Thymus (tissue), 11 donors: ENCODE results near the gene PAQR4. TPM values are rescaled to one million over a fixed set of nuclear protein-coding genes. Genes with fewer than 3 reads are reported as not detected.

Experiments
- DNase-seq, 9 donors: peaks; one replicate each; pipeline ENCODE4 v3.0.0-alpha.2; 2013; ENCODE audit warnings: low spot score in 9 of 9, low read depth in 6 of 9, missing footprints in 1 of 9
- H3K27ac ChIP-seq, 2 donors: one replicate each; pipeline ENCODE4 v1.5.1; 2013; ENCODE audit warnings: control low read depth in 1 of 2, low read depth in 1 of 2, low read length in 1 of 2, mild to moderate bottlenecking in 1 of 2, moderate library complexity in 1 of 2
- H3K27me3 ChIP-seq, 2 donors: one replicate each; pipeline ENCODE4 v1.5.1; 2013; ENCODE audit warnings: low read length in 1 of 2; ENCODE audit not compliant: control insufficient read depth in 2 of 2, insufficient read depth in 1 of 2
- H3K36me3 ChIP-seq, 2 donors: one replicate each; pipeline ENCODE4 v1.5.1; 2013; ENCODE audit warnings: low read length in 1 of 2, mild to moderate bottlenecking in 1 of 2, moderate library complexity in 1 of 2; ENCODE audit not compliant: control insufficient read depth in 2 of 2, insufficient read depth in 2 of 2
- H3K4me1 ChIP-seq, 2 donors: one replicate each; pipeline ENCODE4 v1.5.1; 2013; ENCODE audit warnings: low read length in 2 of 2; ENCODE audit not compliant: control insufficient read depth in 2 of 2, insufficient read depth in 2 of 2
- H3K4me3 ChIP-seq, 2 donors: one replicate each; pipeline ENCODE4 v1.5.1; 2013; ENCODE audit warnings: low read length in 2 of 2, control low read depth in 1 of 2, mild to moderate bottlenecking in 1 of 2
- H3K9me3 ChIP-seq, 2 donors: one replicate each; pipeline ENCODE4 v1.5.1; 2013; ENCODE audit warnings: low read length in 1 of 2, mild to moderate bottlenecking in 1 of 2; ENCODE audit not compliant: control insufficient read depth in 2 of 2, insufficient read depth in 1 of 2
- WGBS: extraction: QIAGEN DNeasy Blood & Tissue Kit; methylation state at CpG from one replicate; pipeline ENCODE4 v1.1.7; 2013; 5-methylcytosine and 5-hydroxymethylcytosine counted together
- polyA plus RNA-seq: library from polyadenylated mRNA; stranded (reverse); fragments of 200-250 nt; gene quantifications from one replicate; pipeline ENCODE4 v1.2.3, GENCODE V29; 2013
- total RNA-seq: library from RNA; stranded (reverse); fragments of 120-200 nt; gene quantifications from one replicate; pipeline ENCODE4 v1.2.4, GENCODE V29; 2013
- donor health status: healthy.

Gene PAQR4
- total and polyA plus RNA-seq, 2 donors = 9.5 to 11.2 TPM

GRCh38 chr16:2973605-2974318 lies 4.6 kb downstream of the PAQR4 start:
- 97% methylated on average over 17 of the region's 17 CpGs for WGBS
- Histone ChIP-seq H3K36me3 (peaks cover 53 to 71% of the 10 kb centered on the region in 2 donors), H3K27me3 (peaks cover 1 to 3% of the 10 kb centered on the region in 2 donors), H3K4me3 (no peak overlapping the region), H3K4me1 (peaks cover 11 to 19% of the 10 kb centered on the region in 2 donors), H3K9me3 (peaks cover 0 to 10% of the 10 kb centered on the region in 2 donors), H3K27ac (no peak overlapping the region)
- DNase-seq = no peak

- Histone ChIP-seq H3K36me3 (peaks cover 53 to 71% of the 10 kb centered on the region in 2 donors), H3K27ac (no peak overlapping the region), H3K4me3 (no peak overlapping the region), H3K27me3 (no peaks in the 10 kb centered on the region), H3K4me1 (peaks cover 12 to 21% of the 10 kb centered on the region in 2 donors), H3K9me3 (peaks cover 0 to 9% of the 10 kb centered on the region in 2 donors)
- no peak for DNase-seq
- WGBS = 98% methylated on average over 15 of the region's 15 CpGs
These were observed 5.3 kb downstream of the PAQR4 start for GRCh38 chr16:2974319-2975056.

GRCh38 chr16:2975161-2975795 lies 6.1 kb downstream of the PAQR4 start:
- no peak overlapping the region for H3K4me3 ChIP-seq
- no peak overlapping the region for H3K27ac ChIP-seq
- peaks cover 0 to 9% of the 10 kb centered on the region in 2 donors for H3K9me3 ChIP-seq
- no peaks in the 10 kb centered on the region for H3K27me3 ChIP-seq
- 98% methylated on average over 28 of the region's 28 CpGs for WGBS
- peaks cover 53 to 71% of the 10 kb centered on the region in 2 donors for H3K36me3 ChIP-seq
- H3K4me1 ChIP-seq = peaks cover 11 to 24% of the 10 kb centered on the region in 2 donors
- no peak for DNase-seq

DNA sequence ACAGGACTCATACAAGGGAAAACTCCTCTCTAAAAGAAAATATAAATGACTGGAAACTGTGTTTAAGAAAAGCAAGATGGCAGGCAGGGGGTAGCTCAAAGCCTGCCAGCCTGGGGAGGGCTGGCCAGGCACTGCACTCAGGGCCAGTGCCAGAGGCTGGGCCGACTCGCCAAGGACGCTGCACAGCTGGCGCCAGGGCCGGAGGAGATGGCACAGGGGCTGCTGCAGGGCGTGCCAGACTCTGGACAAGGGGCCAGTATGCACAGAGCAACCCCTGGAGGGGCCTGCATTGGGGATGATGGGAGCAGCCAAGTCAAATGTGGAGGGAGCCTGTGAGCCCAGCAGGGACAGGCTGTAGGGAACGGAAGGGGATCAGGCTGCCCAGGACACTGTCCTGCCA lies 7.1 kb downstream of the PAQR4 start:
- WGBS = 98% methylated on average over 7 of the region's 7 CpGs
- no peak for DNase-seq
- no peak overlapping the region for H3K4me3 ChIP-seq
- H3K36me3 ChIP-seq = peaks cover 53 to 67% of the 10 kb centered on the region in 2 donors
- peaks cover 7 to 21% of the 10 kb centered on the region in 2 donors for H3K4me1 ChIP-seq
- peaks cover 0 to 9% of the 10 kb centered on the region in 2 donors for H3K9me3 ChIP-seq
- H3K27me3 ChIP-seq = no peaks in the 10 kb centered on the region
- no peak overlapping the region for H3K27ac ChIP-seq

DNA sequence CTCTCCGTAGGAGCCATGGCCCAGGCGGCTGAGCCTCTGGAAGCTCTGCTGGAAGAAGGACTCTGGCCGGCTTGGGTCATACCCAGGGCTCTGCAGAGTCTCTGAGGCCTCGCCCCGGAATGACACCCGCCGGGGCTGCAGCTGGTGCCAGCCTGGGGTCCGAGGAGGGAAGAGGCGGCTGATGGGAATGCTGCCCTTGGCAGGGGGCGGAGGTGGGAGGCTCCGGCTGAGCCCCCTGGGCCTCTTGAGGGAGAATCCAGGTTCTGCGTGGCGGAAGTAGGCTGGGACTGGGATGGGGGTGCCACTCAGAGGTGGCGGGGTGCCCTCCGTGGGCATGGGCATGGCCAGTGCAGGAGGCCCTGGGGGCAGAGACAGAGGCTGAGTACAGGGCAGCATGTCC lies 7.5 kb downstream of the PAQR4 start:
- WGBS = 98% methylated on average over 15 of the region's 15 CpGs
- peaks cover 53 to 63% of the 10 kb centered on the region in 2 donors for H3K36me3 ChIP-seq

DNA sequence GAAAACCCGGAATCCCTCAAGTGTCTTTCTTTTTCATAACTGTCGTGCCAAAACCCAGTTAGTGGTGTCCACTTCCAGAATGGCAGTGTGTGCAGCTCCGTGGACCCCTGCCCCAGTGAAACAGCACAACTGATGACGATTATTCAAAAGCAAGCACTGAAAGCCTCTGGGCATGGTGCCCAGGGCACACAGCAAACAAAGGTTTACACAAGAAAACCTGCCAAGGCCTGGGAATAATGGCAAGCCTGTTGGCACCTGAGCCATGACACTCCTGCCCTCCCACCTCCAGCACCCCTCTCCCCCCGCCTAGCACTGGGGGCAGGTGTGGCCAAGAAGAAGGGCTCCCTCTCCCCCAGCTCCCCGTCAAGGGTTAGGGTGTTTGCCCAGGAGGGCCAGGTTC lies 8.3 kb downstream of the PAQR4 start:
- WGBS = 97% methylated on average over 6 of the region's 6 CpGs
- Histone ChIP-seq H3K9me3 (peaks cover 0 to 9% of the 10 kb centered on the region in 2 donors), H3K27ac (no peak overlapping the region), H3K27me3 (peaks cover 0 to 4% of the 10 kb centered on the region in 2 donors), H3K36me3 (peaks cover 50 to 56% of the 10 kb centered on the region in 2 donors), H3K4me1 (peaks cover 7 to 28% of the 10 kb centered on the region in 2 donors), H3K4me3 (no peak overlapping the region)
- DNase-seq = no peak

More for the DNA sequence above, 7.5 kb downstream of the PAQR4 start:
- no peak for DNase-seq
- no peak overlapping the region for H3K27ac ChIP-seq
- peaks cover 0 to 9% of the 10 kb centered on the region in 2 donors for H3K9me3 ChIP-seq
- peaks cover 0 to 2% of the 10 kb centered on the region in 2 donors for H3K27me3 ChIP-seq
- peaks cover 7 to 26% of the 10 kb centered on the region in 2 donors for H3K4me1 ChIP-seq
- no peak overlapping the region for H3K4me3 ChIP-seq

- Histone ChIP-seq H3K4me3 (peak overlapping the region; percentile 87 to 92), H3K27me3 (peaks cover 0 to 18% of the 10 kb centered on the region in 2 donors), H3K9me3 (peaks cover 0 to 4% of the 10 kb centered on the region in 2 donors), H3K4me1 (peaks cover 7 to 34% of the 10 kb centered on the region in 2 donors), H3K36me3 (peaks cover 29 to 35% of the 10 kb centered on the region in 2 donors), H3K27ac (no peak overlapping the region)
- DNase-seq = peak in 1 of 9 donors; percentile 23
- 12% methylated on average over 43 of the region's 43 CpGs for WGBS
These were observed 10.6 kb downstream of the PAQR4 start for GRCh38 chr16:2979669-2980226.

DNA sequence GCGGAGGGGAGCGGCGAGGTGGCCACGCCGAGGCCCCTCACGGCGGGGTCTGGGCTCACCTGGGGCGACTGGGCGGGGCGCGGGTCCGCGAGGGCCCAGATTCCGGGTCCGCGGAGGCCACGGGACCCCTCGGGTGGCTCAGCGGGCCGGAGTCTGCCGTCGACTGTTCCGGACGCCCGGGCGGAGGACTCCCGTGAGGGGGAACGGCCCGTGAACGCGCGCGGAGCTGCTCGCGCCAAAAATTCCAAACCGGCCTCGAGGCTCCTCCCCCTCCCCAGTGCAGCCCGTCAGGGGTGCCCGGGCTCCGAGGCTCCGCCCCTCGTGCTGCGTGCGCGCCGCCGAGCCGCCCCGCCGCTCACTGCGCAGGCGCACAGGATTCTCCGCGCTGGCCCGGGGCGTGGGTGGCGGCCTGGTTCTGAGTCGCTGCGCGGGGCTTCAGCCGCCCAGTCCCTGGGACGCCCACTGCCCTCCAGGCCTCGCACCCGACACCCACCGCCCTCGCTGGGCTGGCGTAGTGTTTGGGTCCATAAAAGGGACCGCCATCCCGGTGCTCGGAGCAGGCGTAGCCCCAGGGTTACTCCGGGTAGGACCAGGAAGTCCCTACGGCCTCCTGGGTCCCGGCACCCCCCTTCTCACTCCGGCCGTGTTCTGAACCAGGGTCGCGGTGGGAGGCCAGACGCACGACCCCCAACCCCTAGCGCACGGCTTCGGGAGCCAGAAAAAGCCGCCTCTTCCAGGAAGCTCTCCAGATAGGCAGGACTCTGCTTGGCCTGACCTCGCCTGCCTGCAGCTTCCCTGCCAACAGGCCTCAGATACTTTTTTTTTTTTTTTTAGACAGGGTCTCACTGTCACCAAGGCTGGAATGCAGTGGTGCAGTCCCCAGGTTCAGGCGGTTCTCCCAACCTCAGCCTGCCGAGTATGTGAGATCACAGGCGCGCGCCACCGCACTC lies 11.4 kb downstream of the PAQR4 start, which contains the start of gene PKMYT1:
PKMYT1 (minus strand) TSS at position 220 of the 950 bp plus-strand sequence. CDS start 789 bp downstream, outside the sequence.
- H3K27me3 ChIP-seq = peaks cover 1 to 22% of the 10 kb centered on the region in 2 donors
- H3K9me3 ChIP-seq = peaks cover 0 to 4% of the 10 kb centered on the region in 2 donors
- peak in 8 of 9 donors; percentile 77 to 95 (median 90) for DNase-seq
- 7% methylated on average over 91 of the region's 91 CpGs for WGBS
- peaks cover 7 to 34% of the 10 kb centered on the region in 2 donors for H3K4me1 ChIP-seq
- peaks cover 22 to 28% of the 10 kb centered on the region in 2 donors for H3K36me3 ChIP-seq
- peak within 1 kb of the TSS; percentile 87 to 92 for H3K4me3 ChIP-seq
- H3K27ac ChIP-seq = peak within 1 kb of the TSS; percentile 82 to 89
